Neutrophil (primary cell): Measurements from ENCODE around the gene NKRF.
A peak's percentile ranks its signal among the peaks of the same experiment; 100 is the strongest.

Source experiments
- H3K27ac ChIP-seq: fragments of 200-600 bp; sonication (generic); 2 replicates; pipeline ENCODE4 v1.5.1; 2016; ENCODE audit warnings: mild to moderate bottlenecking, moderate library complexity
- H3K27me3 ChIP-seq: fragments of 200-600 bp; sonication (generic); 2 replicates; pipeline ENCODE4 v1.6.0; 2016; ENCODE audit warnings: mild to moderate bottlenecking
- H3K36me3 ChIP-seq: fragments of 200-600 bp; sonication (generic); 2 replicates; pipeline ENCODE4 v1.5.1; 2017
- H3K4me1 ChIP-seq, 2 experiments: fragments of 200-600 bp in 1 of 2; sonication (generic) in 1 of 2; 1 replicate in 1 of 2; 2 replicates in 1 of 2; pipeline versions ENCODE4 v1.5.1 to v1.6.1; 2013 to 2016; ENCODE audit warnings: low read depth in 1 of 2, low read length in 1 of 2, mild to moderate bottlenecking in 1 of 2, moderate library complexity in 1 of 2; ENCODE audit not compliant: control insufficient read depth in 1 of 2, insufficient read depth in 1 of 2
- H3K4me3 ChIP-seq, 2 experiments: fragments of 200-600 bp in 1 of 2; sonication (generic) in 1 of 2; 1 replicate in 1 of 2; 2 replicates in 1 of 2; pipeline ENCODE4 v1.5.1; 2013 to 2016; ENCODE audit warnings: low read depth in 1 of 2, low read length in 1 of 2, mild to moderate bottlenecking in 1 of 2, moderate library complexity in 1 of 2
- H3K9me3 ChIP-seq: fragments of 200-600 bp; sonication (generic); 2 replicates; pipeline ENCODE4 v1.5.1; 2016
- TF ChIP-seq, protein P1 (sequence below): fragments of 200-600 bp; sonication (generic); IDR thresholded peaks from 2 replicates; pipeline ENCODE4 v1.5.1; 2016; ENCODE audit warnings: antibody characterized with exemption

The NKRF gene

DNA sequence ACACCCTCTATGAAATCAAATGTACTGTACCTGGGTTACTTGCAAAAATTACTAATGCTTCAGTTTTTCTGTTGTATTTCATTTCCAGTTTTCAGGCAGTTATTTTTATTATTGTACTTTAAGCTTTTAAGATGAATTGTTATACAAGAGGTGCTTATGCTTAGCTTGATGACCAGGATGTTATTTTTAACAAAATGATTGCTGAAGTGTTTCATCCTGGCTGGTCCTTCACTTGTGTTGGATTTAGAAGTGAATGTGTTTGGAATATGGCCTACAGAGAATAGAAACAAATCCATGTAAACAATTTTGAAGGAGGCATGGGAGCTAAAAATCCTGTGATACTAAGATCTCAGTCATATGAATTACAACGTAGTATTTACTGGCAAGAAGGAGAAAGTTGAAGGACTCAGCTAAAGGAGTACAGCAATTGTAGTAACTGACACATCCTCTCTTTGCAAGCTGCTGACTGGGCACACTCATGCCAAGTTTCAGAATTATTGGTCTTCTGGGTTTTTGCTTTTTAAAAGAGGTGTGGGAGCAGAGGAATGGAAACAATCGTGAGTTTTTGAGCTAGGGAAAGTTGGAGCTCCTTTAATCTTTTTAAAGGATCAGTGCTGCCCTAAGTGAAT, 22.7 kb downstream of the NKRF start:
- Histone ChIP-seq H3K36me3 (peaks cover 16% of the 10 kb centered on the region), H3K9me3 (no peaks in the 10 kb centered on the region), H3K27me3 (no peaks in the 10 kb centered on the region), H3K4me3 (no peak overlapping the region), H3K4me1 (no peaks in the 10 kb centered on the region), H3K27ac (no peak overlapping the region)
- TF ChIP-seq, protein P1, sequence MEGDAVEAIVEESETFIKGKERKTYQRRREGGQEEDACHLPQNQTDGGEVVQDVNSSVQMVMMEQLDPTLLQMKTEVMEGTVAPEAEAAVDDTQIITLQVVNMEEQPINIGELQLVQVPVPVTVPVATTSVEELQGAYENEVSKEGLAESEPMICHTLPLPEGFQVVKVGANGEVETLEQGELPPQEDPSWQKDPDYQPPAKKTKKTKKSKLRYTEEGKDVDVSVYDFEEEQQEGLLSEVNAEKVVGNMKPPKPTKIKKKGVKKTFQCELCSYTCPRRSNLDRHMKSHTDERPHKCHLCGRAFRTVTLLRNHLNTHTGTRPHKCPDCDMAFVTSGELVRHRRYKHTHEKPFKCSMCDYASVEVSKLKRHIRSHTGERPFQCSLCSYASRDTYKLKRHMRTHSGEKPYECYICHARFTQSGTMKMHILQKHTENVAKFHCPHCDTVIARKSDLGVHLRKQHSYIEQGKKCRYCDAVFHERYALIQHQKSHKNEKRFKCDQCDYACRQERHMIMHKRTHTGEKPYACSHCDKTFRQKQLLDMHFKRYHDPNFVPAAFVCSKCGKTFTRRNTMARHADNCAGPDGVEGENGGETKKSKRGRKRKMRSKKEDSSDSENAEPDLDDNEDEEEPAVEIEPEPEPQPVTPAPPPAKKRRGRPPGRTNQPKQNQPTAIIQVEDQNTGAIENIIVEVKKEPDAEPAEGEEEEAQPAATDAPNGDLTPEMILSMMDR: no peak

DNA sequence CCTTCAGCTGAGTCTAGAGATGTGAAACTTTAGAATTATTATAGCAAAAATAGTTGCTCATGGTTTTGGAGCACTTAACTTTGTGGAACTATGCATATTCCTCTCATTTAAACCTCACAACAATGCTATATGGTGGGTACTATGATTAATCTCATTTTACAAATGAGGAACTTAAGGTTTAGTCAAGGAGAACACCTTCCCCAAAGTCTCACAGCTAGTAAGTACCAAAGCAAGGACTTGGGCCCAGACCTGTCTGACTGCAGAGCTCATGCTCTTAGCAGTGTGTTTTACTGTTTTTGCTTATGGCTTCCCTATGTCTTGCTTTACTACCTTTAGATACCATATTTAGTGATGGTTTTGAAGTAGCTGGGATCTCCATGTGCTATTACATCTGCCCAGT, 26.8 kb downstream of the NKRF start:
- TF ChIP-seq, protein P1: no peak

DNA sequence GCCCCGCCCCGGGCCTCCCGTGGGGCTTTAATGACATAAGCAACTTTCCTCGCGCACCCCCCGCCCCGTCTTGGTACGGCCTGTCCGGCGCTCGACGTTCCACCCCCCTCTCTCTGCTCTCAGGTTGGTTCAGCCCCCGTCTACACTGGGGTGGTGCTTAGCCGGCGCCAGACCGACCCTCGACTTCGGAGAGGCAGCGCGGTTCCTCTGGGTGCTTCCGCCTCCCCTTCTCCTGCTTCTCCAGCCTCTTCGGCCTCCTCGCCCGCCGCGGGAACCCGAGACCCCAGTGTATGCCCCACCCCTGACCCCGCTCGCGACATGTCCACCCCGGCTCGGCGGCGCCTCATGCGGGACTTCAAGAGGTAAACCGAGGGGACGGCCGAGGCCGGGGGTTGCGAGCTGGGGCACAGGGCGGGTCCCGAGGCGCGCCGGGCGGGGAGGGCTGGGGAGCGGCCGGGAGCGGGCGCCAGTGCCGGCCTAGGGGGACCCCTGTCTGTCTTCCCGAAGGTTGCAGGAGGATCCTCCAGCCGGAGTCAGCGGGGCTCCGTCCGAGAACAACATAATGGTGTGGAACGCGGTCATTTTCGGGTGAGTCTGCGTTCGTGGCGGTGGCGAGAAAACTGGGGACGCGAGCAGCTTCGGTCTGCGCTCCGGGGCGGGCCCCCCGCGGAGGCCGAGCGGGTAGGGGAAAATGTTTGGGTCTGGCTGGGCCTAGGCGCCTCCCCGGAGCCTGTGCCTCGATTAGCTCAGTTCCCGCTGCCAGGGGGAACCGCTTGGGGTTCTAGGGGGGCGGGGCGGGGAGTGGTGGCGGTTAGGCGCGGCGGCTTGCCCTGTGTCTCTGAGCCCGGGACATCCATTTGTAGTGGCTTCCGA, 31.6 kb downstream of the NKRF start, which contains the start of gene UBE2A:
TSS of gene UBE2A (plus strand) at position 170 of the 873 bp plus-strand sequence. CDS start at position 319, 149 bp downstream.
- no peaks in the 10 kb centered on the region for H3K27me3 ChIP-seq
- peaks cover 17 to 18% of the 10 kb centered on the region in 2 experiments for H3K4me1 ChIP-seq
- H3K27ac ChIP-seq: peak within 1 kb of the TSS; percentile 93
- H3K36me3 ChIP-seq: no peaks in the 10 kb centered on the region
- no peaks in the 10 kb centered on the region for H3K9me3 ChIP-seq
- peak within 1 kb of the TSS; percentile 77 for H3K4me3 ChIP-seq
- TF ChIP-seq, protein P1: no peak

More for the DNA sequence above, 26.8 kb downstream of the NKRF start:
- Histone ChIP-seq H3K27ac (no peak overlapping the region), H3K27me3 (no peaks in the 10 kb centered on the region), H3K4me3 (no peak overlapping the region), H3K9me3 (no peaks in the 10 kb centered on the region), H3K4me1 (peaks cover 11 to 12% of the 10 kb centered on the region in 2 experiments), H3K36me3 (peaks cover 16% of the 10 kb centered on the region)

DNA sequence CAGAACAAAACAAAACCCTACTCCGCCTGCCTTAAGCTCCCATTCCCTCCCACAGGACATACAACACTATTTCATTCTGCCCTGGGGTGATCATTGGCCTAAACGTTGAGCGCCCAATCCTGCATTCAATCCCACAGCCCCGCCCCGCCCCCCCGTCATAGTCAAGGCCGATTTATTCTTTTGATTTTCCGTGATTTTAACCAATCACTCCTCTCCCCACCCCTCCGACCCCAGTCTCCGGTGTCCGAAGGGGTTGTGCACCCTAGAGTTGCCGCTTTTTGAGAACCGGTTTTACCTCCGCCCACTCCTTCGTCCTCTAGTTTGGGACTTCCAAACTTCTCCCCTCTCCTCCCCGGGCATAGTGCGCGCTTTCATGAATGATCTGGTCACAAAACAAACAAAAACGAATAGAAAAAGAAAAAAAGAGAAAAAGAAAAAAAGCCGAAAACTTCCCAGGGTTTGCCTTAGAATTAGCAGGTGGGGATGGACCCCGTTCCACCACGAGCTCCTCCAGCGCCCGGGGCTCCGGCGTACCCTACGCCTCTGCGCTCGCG, 32.3 kb downstream of the NKRF start:
- TF ChIP-seq, protein P1: no peak
- Histone ChIP-seq H3K36me3 (no peaks in the 10 kb centered on the region), H3K27ac (peak overlapping the region; percentile 93), H3K4me1 (peaks cover 17 to 18% of the 10 kb centered on the region in 2 experiments), H3K27me3 (no peaks in the 10 kb centered on the region), H3K4me3 (peak overlapping the region; percentile 77), H3K9me3 (no peaks in the 10 kb centered on the region)

DNA sequence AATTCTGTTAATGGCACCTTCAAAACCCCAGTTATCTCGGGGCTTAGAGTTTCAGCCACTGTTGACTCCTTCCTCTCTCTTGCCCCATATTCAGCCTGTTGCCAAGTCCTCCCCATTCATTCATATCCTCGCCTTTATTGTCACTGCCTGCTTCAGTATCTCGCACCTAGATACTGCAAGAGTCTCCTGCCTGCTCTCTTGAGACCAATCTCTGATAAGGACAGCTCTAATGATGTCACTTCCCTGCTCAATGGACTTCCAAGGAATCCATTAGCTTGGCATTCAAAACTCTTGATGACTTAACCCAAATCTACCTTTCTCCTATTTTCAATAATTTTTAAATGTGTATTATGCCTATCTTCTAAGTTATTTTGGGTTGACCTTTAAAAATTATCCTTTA, 33.0 kb downstream of the NKRF start:
- Histone ChIP-seq H3K4me3 (peak overlapping the region; percentile 77), H3K36me3 (no peaks in the 10 kb centered on the region), H3K4me1 (peaks cover 17 to 18% of the 10 kb centered on the region in 2 experiments), H3K27me3 (no peaks in the 10 kb centered on the region), H3K9me3 (no peaks in the 10 kb centered on the region), H3K27ac (no peak overlapping the region)
- TF ChIP-seq, protein P1: no peak
